AG09309 (cell line): ENCODE data around the gene KCND3.

ENCODE experiments used
- DNase-seq: peaks from one replicate; pipeline ENCODE4 v3.0.0-alpha.2; 2010; ENCODE audit warnings: low read depth
- H3K4me3 ChIP-seq: 2 replicates; pipeline ENCODE4 v1.5.1; 2011; ENCODE audit warnings: mild to moderate bottlenecking, low read depth, low read length, moderate library complexity; ENCODE audit not compliant: control insufficient read depth
- CTCF ChIP-seq: IDR thresholded peaks from 2 replicates; pipeline ENCODE4 v1.5.1; 2011; ENCODE audit warnings: mild to moderate bottlenecking, low read depth, low read length, inconsistent platforms; ENCODE audit not compliant: insufficient read depth, control insufficient read depth; ENCODE audit errors: missing control alignments

Gene KCND3

GRCh38 chr1:111732718-111733117 is 256.8 kb downstream of the KCND3 start:
- TF ChIP-seq CTCF = no peak
- DNase-seq = no peak
- no peak overlapping the region for H3K4me3 ChIP-seq

GRCh38 chr1:111731956-111732355 is 257.5 kb downstream of the KCND3 start:
- DNase-seq = no peak
- TF ChIP-seq CTCF = no peak
- no peak overlapping the region for H3K4me3 ChIP-seq

DNA sequence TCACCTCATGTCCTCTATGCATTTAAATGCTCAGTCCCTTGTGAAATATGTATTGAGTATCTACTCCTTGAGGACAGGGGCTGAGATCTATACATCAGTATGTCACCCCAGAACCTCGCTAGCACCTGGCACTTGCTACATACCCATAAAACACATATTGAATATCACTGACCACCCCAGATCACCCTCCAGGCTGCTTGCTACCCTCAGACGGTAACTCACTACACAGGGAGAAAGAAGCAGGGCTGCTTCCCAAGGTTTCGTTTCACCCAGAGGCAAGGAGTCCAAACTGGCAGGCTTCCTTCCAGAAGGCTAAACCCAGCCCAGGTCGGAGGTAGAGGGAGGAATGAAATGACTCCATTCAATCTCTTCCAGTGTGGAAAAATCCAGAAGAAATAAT is 258.8 kb downstream of the KCND3 start:
- no peak overlapping the region for H3K4me3 ChIP-seq
- no peak for TF ChIP-seq CTCF
- no peak for DNase-seq

- TF ChIP-seq CTCF = no peak
- no peak overlapping the region for H3K4me3 ChIP-seq
- no peak for DNase-seq
Measured at GRCh38 chr1:111729946-111730681, 259.4 kb downstream of the KCND3 start.

DNA sequence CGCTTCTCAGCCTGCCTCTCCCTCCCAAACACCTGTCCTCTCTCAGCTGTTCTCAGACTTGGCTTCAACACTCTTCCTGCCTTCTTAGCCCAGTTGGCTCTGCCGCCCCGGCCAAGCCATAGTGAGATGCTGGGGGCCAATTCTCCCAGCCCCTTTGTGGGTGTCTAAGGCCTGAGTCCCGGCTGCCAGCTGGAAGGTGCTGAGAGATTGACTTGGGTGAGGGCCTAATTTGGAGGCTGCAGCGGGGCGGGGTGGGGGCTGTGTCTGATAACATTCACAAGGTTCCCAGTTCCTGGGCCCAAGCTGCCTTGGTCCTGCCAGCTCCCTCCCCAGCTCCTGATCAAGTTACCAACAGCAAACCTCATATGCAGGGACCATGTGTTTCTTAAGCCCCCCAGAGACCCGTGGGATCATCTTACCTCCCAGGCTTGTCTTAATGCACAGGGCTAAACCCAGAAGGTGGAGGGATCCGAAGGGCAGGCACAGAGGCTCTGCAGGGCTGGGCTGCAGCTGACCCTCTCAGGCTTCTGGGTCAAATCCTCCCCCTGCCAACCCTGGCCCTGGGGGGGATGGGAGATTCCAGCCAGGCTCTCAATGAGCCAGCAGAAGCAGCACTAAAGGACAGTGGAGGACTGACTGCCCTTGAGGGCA is 260.1 kb downstream of the KCND3 start:
- no peak for TF ChIP-seq CTCF
- no peak for DNase-seq
- no peak overlapping the region for H3K4me3 ChIP-seq

DNA sequence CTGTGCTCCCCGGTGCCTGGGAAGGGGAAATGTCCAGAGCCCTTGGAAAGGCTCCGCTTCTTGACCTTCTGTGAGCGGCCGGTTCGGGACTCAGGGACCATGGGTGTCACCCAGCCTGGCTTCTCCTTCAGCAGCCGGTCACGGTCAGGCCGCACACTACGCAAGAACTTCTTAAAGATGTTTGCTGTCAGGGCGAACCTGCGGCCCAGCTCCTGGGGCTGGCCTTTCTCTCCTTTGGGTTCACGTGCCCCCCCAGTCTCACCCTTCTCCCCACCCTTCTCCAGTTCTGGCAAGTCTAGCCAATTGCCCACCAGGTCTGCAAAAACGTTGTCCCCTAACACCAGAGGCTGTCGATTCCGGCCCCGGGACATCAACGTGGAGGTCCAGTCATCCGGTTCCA is 262.4 kb downstream of the KCND3 start:
- H3K4me3 ChIP-seq = no peak overlapping the region
- no peak for DNase-seq
- no peak for TF ChIP-seq CTCF
